Esophagus muscularis mucosa (tissue), 4 donors: ENCODE measurements around the gene OR13J1. TPM values are rescaled to one million over a fixed set of nuclear protein-coding genes. Genes with fewer than 3 reads are reported as not detected.
"Not testable (repeated sequence)": the region's sequence is repeated elsewhere in the genome, so short reads cannot be mapped to it uniquely, and the experiment has no call there.

Source experiments
- DNase-seq: peaks from one replicate; pipeline ENCODE4 v3.0.0-alpha.2; 2017; ENCODE audit errors: extremely low spot score
- H3K27ac ChIP-seq, 4 donors: fragments of 200-600 bp; sonication (generic); replicated peaks in 1 of 4; 1 replicate in 3 of 4; 2 replicates in 1 of 4; pipeline ENCODE4 v1.5.1; 2016 to 2019; ENCODE audit warnings: mild to moderate bottlenecking in 1 of 4
- H3K27me3 ChIP-seq, 4 donors: fragments of 200-600 bp; sonication (generic); one replicate each; pipeline versions ENCODE4 v1.5.1 to v1.6.0; 2016 to 2019
- H3K36me3 ChIP-seq, 4 donors: fragments of 200-600 bp; sonication (generic); one replicate each; pipeline ENCODE4 v1.5.1; 2016 to 2019
- H3K4me1 ChIP-seq, 4 donors: fragments of 200-600 bp; sonication (generic); one replicate each; pipeline ENCODE4 v1.5.1; 2016 to 2019
- H3K4me3 ChIP-seq, 4 donors: fragments of 200-600 bp; sonication (generic); 1 replicate in 2 of 4; 2 replicates in 2 of 4; pipeline ENCODE4 v1.5.1; 2016 to 2019; ENCODE audit warnings: mild to moderate bottlenecking in 4 of 4, moderate library complexity in 1 of 4
- H3K9me3 ChIP-seq, 4 donors: fragments of 200-600 bp; sonication (generic); 1 replicate in 3 of 4; 2 replicates in 1 of 4; pipeline ENCODE4 v1.5.1; 2016 to 2019
- EP300 ChIP-seq: sonication (generic); formaldehyde crosslinking; IDR thresholded peaks from one replicate; pipeline ENCODE4 v1.6.1; 2017; ENCODE audit warnings: antibody characterized with exemption
- POLR2A ChIP-seq: fragments of 450-650 bp; IDR thresholded peaks from one replicate; pipeline ENCODE4 v1.6.1; 2017; ENCODE audit warnings: antibody characterized with exemption, moderate library complexity, mild to moderate bottlenecking, low read depth
- POLR2AphosphoS5 ChIP-seq, 2 donors: sonication (generic); formaldehyde crosslinking; IDR thresholded peaks; one replicate each; pipeline ENCODE4 v1.6.1; 2017; ENCODE audit warnings: antibody characterized with exemption in 2 of 2
- WGBS: methylation state at CpG from one replicate; pipeline ENCODE4 v1.1.5; 2018; 5-methylcytosine and 5-hydroxymethylcytosine counted together
- intact Hi-C: fragments of 100-400 bp; cut with DNase I; formaldehyde crosslinking; loops from one replicate; pipeline ENCODE4 v1.15.1; 2023
- total RNA-seq, 4 donors: library from RNA; depleted of rRNA; stranded (reverse); fragments of >200 nt; gene quantifications; one replicate each; pipeline versions ENCODE4 v1.1.0 to v1.2.1, GENCODE V29; 2016
- TF ChIP-seq, protein P1 (sequence below), 3 experiments: fragments of 200-600 bp in 2 of 3; fragments of 450-650 bp in 1 of 3; sonication (generic) in 2 of 3; IDR thresholded peaks; one replicate each; pipeline ENCODE4 v1.5.1; 2017 to 2019; ENCODE audit warnings: antibody characterized with exemption in 3 of 3, mild to moderate bottlenecking in 2 of 3, moderate library complexity in 1 of 3

Gene OR13J1
- total RNA-seq, 4 donors from 2014 or later: not detected

GRCh38 chr9:35899021-35899420 lies 28.8 kb upstream of the OR13J1 start:
- Histone ChIP-seq H3K27me3 (no peaks in the 10 kb centered on the region), H3K27ac (no peak overlapping the region), H3K9me3 (no peaks in the 10 kb centered on the region), H3K4me1 (peaks cover 8 to 15% (median 9%) of the 10 kb centered on the region in 4 donors), H3K4me3 (no peak overlapping the region), H3K36me3 (no peaks in the 10 kb centered on the region)
- 89% methylated on average over 2 of the region's 2 CpGs for WGBS
- TF ChIP-seq POLR2A: no peak
- no peak for TF ChIP-seq POLR2AphosphoS5 (IDR thresholded peaks at IDR 0.05)
- no peak for TF ChIP-seq EP300
- TF ChIP-seq, protein P1, sequence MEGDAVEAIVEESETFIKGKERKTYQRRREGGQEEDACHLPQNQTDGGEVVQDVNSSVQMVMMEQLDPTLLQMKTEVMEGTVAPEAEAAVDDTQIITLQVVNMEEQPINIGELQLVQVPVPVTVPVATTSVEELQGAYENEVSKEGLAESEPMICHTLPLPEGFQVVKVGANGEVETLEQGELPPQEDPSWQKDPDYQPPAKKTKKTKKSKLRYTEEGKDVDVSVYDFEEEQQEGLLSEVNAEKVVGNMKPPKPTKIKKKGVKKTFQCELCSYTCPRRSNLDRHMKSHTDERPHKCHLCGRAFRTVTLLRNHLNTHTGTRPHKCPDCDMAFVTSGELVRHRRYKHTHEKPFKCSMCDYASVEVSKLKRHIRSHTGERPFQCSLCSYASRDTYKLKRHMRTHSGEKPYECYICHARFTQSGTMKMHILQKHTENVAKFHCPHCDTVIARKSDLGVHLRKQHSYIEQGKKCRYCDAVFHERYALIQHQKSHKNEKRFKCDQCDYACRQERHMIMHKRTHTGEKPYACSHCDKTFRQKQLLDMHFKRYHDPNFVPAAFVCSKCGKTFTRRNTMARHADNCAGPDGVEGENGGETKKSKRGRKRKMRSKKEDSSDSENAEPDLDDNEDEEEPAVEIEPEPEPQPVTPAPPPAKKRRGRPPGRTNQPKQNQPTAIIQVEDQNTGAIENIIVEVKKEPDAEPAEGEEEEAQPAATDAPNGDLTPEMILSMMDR (IDR thresholded peaks at IDR 0.05): no peak
- intact Hi-C loops: no loop called here
- no peak for DNase-seq

GRCh38 chr9:35898337-35898736 lies 28.1 kb upstream of the OR13J1 start:
- Histone ChIP-seq H3K9me3 (no peaks in the 10 kb centered on the region), H3K4me1 (peaks cover 3 to 8% (median 3%) of the 10 kb centered on the region in 4 donors), H3K36me3 (no peaks in the 10 kb centered on the region), H3K27me3 (no peaks in the 10 kb centered on the region), H3K27ac (no peak overlapping the region), H3K4me3 (no peak overlapping the region)
- intact Hi-C loops: no loop called here
- no peak for DNase-seq
- no peak for TF ChIP-seq POLR2A
- no peak for TF ChIP-seq EP300
- no peak for TF ChIP-seq POLR2AphosphoS5 (IDR thresholded peaks at IDR 0.05)
- TF ChIP-seq, protein P1 (IDR thresholded peaks at IDR 0.05): no peak

- H3K4me3 ChIP-seq, H3K27ac ChIP-seq, H3K27me3 ChIP-seq, H3K9me3 ChIP-seq, DNase-seq, intact Hi-C loops, H3K4me1 ChIP-seq, H3K36me3 ChIP-seq: not testable (repeated sequence)
- WGBS: 90% methylated on average over 7 of the region's 7 CpGs
These were observed 27.3 kb upstream of the OR13J1 start for GRCh38 chr9:35897376-35898099.

DNA sequence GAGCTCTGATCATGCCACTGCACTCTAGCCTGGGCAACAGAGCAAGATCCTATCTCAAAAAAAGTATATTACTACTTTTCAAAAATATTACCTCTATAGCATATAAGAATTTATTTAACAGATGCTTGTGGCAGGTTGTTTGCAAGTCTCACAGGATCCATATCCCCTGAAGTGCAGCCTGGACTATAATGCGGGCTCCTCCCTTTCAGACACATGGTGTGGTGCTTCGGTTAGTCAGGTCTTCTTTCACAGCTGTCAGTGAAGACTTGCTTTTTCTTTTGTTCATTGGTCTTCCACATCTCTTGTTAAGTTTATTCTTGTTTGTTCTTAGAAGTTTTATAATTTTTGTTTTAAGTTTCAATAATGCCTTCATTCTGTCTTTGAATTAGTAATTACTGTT lies 26.4 kb upstream of the OR13J1 start:
- DNase-seq: no peak
- no peaks in the 10 kb centered on the region for H3K9me3 ChIP-seq
- TF ChIP-seq POLR2A: no peak
- TF ChIP-seq, protein P1 (IDR thresholded peaks at IDR 0.05): no peak
- TF ChIP-seq POLR2AphosphoS5 (IDR thresholded peaks at IDR 0.05): no peak
- TF ChIP-seq EP300: no peak
- 87% methylated on average over 2 of the region's 2 CpGs for WGBS
- H3K4me3 ChIP-seq: no peak overlapping the region
- no peaks in the 10 kb centered on the region for H3K4me1 ChIP-seq
- no peaks in the 10 kb centered on the region for H3K36me3 ChIP-seq
- H3K27ac ChIP-seq: no peak overlapping the region
- no peaks in the 10 kb centered on the region for H3K27me3 ChIP-seq
- intact Hi-C loops: no loop called here

GRCh38 chr9:35892051-35892450 lies 21.9 kb upstream of the OR13J1 start:
- H3K9me3 ChIP-seq: no peaks in the 10 kb centered on the region
- intact Hi-C loops: no loop called here
- H3K27me3 ChIP-seq: no peaks in the 10 kb centered on the region
- H3K27ac ChIP-seq: no peak overlapping the region
- no peaks in the 10 kb centered on the region for H3K4me1 ChIP-seq
- no peaks in the 10 kb centered on the region for H3K36me3 ChIP-seq
- DNase-seq: no peak
- no peak for TF ChIP-seq EP300
- no peak for TF ChIP-seq POLR2A
- TF ChIP-seq, protein P1 (IDR thresholded peaks at IDR 0.05): no peak
- TF ChIP-seq POLR2AphosphoS5 (IDR thresholded peaks at IDR 0.05): no peak
- no peak overlapping the region for H3K4me3 ChIP-seq
- 78% methylated on average over 1 of the region's 1 CpG for WGBS
